WTC11 (cell line): Measurements from ENCODE around the gene INSYN1.

Experiments used
- FOXJ3 ChIP-seq: sonication (generic); formaldehyde crosslinking; IDR thresholded peaks from 2 replicates; pipeline ENCODE4 v1.9.0; 2021; ENCODE audit warnings: missing genetic modification reagents, mild to moderate bottlenecking, borderline replicate concordance
- GABPB1 ChIP-seq: sonication (generic); formaldehyde crosslinking; IDR thresholded peaks from 2 replicates; pipeline ENCODE4 v1.8.1; 2023; ENCODE audit warnings: mild to moderate bottlenecking, missing genetic modification reagents
- NR2C2 ChIP-seq: sonication (generic); formaldehyde crosslinking; IDR thresholded peaks from 2 replicates; pipeline ENCODE4 v1.8.0; 2022; ENCODE audit warnings: mild to moderate bottlenecking, missing genetic modification reagents
- RELA ChIP-seq: sonication (generic); formaldehyde crosslinking; IDR thresholded peaks from 2 replicates; pipeline ENCODE4 v1.8.1; 2022; ENCODE audit warnings: missing genetic modification reagents, mild to moderate bottlenecking, borderline replicate concordance
- USF2 ChIP-seq: sonication (generic); formaldehyde crosslinking; IDR thresholded peaks from 2 replicates; pipeline ENCODE4 v1.8.1; 2023; ENCODE audit warnings: mild to moderate bottlenecking, missing genetic modification reagents, moderate library complexity
- TF ChIP-seq, protein P1 (sequence below): fragments of 200-600 bp; IDR thresholded peaks from 2 replicates; pipeline ENCODE4 v1.8.0; 2022; ENCODE audit warnings: antibody characterized with exemption
- TF ChIP-seq, protein P2 (sequence below): sonication (generic); formaldehyde crosslinking; IDR thresholded peaks from 2 replicates; pipeline ENCODE4 v1.8.1; 2022; ENCODE audit warnings: low read depth, missing genetic modification reagents, borderline replicate concordance

GRCh38 chr15:73766598-73766997, 13.4 kb upstream of the INSYN1 start:
- TF ChIP-seq, protein P1, sequence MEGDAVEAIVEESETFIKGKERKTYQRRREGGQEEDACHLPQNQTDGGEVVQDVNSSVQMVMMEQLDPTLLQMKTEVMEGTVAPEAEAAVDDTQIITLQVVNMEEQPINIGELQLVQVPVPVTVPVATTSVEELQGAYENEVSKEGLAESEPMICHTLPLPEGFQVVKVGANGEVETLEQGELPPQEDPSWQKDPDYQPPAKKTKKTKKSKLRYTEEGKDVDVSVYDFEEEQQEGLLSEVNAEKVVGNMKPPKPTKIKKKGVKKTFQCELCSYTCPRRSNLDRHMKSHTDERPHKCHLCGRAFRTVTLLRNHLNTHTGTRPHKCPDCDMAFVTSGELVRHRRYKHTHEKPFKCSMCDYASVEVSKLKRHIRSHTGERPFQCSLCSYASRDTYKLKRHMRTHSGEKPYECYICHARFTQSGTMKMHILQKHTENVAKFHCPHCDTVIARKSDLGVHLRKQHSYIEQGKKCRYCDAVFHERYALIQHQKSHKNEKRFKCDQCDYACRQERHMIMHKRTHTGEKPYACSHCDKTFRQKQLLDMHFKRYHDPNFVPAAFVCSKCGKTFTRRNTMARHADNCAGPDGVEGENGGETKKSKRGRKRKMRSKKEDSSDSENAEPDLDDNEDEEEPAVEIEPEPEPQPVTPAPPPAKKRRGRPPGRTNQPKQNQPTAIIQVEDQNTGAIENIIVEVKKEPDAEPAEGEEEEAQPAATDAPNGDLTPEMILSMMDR = no peak
- TF ChIP-seq GABPB1 (no peak), USF2 (CRISPR knock-in tag) (no peak), RELA (CRISPR knock-in tag) (no peak), NR2C2 (CRISPR knock-in tag) (no peak), FOXJ3 (no peak)
- TF ChIP-seq, protein P2, sequence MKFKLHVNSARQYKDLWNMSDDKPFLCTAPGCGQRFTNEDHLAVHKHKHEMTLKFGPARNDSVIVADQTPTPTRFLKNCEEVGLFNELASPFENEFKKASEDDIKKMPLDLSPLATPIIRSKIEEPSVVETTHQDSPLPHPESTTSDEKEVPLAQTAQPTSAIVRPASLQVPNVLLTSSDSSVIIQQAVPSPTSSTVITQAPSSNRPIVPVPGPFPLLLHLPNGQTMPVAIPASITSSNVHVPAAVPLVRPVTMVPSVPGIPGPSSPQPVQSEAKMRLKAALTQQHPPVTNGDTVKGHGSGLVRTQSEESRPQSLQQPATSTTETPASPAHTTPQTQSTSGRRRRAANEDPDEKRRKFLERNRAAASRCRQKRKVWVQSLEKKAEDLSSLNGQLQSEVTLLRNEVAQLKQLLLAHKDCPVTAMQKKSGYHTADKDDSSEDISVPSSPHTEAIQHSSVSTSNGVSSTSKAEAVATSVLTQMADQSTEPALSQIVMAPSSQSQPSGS (CRISPR knock-in tag) = no peak
